ENCODE data around the gene TGFBR2. TPM values are rescaled to one million over a fixed set of nuclear protein-coding genes. Genes with fewer than 3 reads are reported as not detected.

The TGFBR2 gene
- polyA plus RNA-seq, 4 donors, result 6.0 to 77.5 (median 31.9) TPM

DNA sequence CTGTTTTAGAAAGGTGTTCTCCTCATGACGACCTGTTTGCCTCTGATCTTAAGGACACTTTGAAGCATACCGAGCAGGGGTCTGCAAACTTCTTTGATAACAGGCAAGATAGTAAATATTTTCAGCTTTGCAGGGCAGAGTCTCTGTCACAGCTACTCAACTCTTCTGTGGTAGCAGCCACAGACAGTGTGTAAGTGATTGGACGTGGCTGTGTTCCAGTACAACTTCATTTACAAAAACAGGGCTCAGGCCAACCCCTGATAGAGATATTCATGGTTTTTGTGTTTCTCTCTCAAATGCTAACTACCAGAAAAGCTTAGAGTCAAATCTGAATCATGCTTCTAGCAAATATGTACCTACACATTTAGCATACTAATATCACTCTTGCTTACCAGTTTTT, 51.5 kb downstream of the TGFBR2 start:
- Histone ChIP-seq H3K4me1 (ENCODE audit: control insufficient read depth in 3 of 3, insufficient read depth in 2 of 3, low read depth in 1 of 3, low read length in 2 of 3) (peaks cover 0 to 41% (median 13%) of the 10 kb centered on the region in 3 donors), H3K9me3 (ENCODE audit: control insufficient read depth in 2 of 2, insufficient read depth in 1 of 2, low read depth in 1 of 2, low read length in 1 of 2) (no peaks in the 10 kb centered on the region), H3K36me3 (ENCODE audit: control insufficient read depth in 3 of 3, insufficient read depth in 2 of 3, low read depth in 1 of 3, low read length in 3 of 3) (peaks cover 3 to 23% (median 5%) of the 10 kb centered on the region in 3 donors), H3K4me3 (ENCODE audit: low read depth in 1 of 3, low read length in 3 of 3) (no peak overlapping the region), H3K27ac (ENCODE audit: low read depth in 1 of 3, low read length in 2 of 3) (peak overlapping the region in 2 of 3 donors; percentile 15 to 76), H3K27me3 (ENCODE audit: control insufficient read depth in 3 of 3, insufficient read depth in 3 of 3, low read length in 3 of 3) (no peaks in the 10 kb centered on the region)
- no peak for FAIRE-seq
- 35 to 68% (median 54%) methylated on average over 3 of the region's 3 CpGs for WGBS, 3 donors
- DNase-seq, result no peak

DNA sequence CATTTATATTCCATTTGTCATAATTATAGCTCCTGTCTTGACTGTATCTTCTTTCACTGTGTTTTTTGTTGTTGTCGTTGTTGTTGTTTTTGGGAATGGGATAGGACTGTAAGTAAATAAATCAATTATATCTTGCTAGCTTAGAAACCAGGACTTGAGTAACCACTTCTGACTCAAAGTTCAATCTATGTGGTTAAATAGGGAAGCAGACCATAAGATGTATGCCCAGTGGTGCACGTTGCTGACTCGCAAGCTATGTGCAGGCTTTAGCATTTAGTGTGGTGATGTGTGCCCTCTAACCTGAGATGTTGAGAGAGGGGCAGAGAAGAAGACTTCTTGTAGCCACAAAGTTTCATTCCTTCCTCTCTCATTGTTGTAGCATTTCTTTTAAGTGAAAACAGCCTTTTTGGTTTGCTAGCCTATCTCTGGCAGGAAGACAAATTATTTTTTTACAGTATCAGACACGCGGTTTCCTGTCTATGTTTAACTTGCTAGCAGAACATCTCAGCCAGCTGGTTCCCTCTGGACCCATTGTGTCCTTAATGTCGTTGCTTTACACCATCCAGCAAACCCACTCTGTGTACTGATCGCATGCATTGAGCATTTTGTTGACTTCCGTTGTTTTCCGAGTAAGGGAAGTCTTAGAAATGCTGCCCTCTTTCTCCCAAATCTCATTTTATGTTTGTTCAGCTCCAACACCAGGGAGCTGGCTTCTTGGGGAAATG, 52.1 kb downstream of the TGFBR2 start:
- DNase-seq (peak in 1 of 2 donors; percentile 56), FAIRE-seq (no peak)
- Histone ChIP-seq H3K4me3 (ENCODE audit: low read depth in 1 of 3, low read length in 3 of 3) (no peak overlapping the region), H3K27ac (ENCODE audit: low read depth in 1 of 3, low read length in 2 of 3) (peak overlapping the region; percentile 15 to 67 (median 54)), H3K9me3 (ENCODE audit: control insufficient read depth in 2 of 2, insufficient read depth in 1 of 2, low read depth in 1 of 2, low read length in 1 of 2) (no peaks in the 10 kb centered on the region), H3K4me1 (ENCODE audit: control insufficient read depth in 3 of 3, insufficient read depth in 2 of 3, low read depth in 1 of 3, low read length in 2 of 3) (peaks cover 0 to 41% (median 13%) of the 10 kb centered on the region in 3 donors), H3K27me3 (ENCODE audit: control insufficient read depth in 3 of 3, insufficient read depth in 3 of 3, low read length in 3 of 3) (no peaks in the 10 kb centered on the region), H3K36me3 (ENCODE audit: control insufficient read depth in 3 of 3, insufficient read depth in 2 of 3, low read depth in 1 of 3, low read length in 3 of 3) (peaks cover 3 to 23% (median 5%) of the 10 kb centered on the region in 3 donors)
- 36 to 76% (median 51%) methylated on average over 9 of the region's 9 CpGs for WGBS, 3 donors

- Histone ChIP-seq H3K4me3 (ENCODE audit: low read depth in 1 of 3, low read length in 3 of 3) (no peak overlapping the region), H3K4me1 (ENCODE audit: control insufficient read depth in 3 of 3, insufficient read depth in 2 of 3, low read depth in 1 of 3, low read length in 2 of 3) (peaks cover 0 to 40% (median 13%) of the 10 kb centered on the region in 3 donors), H3K36me3 (ENCODE audit: control insufficient read depth in 3 of 3, insufficient read depth in 2 of 3, low read depth in 1 of 3, low read length in 3 of 3) (peaks cover 3 to 21% (median 3%) of the 10 kb centered on the region in 3 donors), H3K27ac (ENCODE audit: low read depth in 1 of 3, low read length in 2 of 3) (peak overlapping the region; percentile 8 to 67 (median 10)), H3K9me3 (ENCODE audit: control insufficient read depth in 2 of 2, insufficient read depth in 1 of 2, low read depth in 1 of 2, low read length in 1 of 2) (no peaks in the 10 kb centered on the region), H3K27me3 (ENCODE audit: control insufficient read depth in 3 of 3, insufficient read depth in 3 of 3, low read length in 3 of 3) (no peaks in the 10 kb centered on the region)
- DNase-seq (no peak), FAIRE-seq (no peak)
- WGBS, 3 donors, result 75 to 87% (median 85%) methylated on average over 7 of the region's 7 CpGs
Measured at GRCh38 chr3:30659270-30660130, 53.1 kb downstream of the TGFBR2 start.

DNA sequence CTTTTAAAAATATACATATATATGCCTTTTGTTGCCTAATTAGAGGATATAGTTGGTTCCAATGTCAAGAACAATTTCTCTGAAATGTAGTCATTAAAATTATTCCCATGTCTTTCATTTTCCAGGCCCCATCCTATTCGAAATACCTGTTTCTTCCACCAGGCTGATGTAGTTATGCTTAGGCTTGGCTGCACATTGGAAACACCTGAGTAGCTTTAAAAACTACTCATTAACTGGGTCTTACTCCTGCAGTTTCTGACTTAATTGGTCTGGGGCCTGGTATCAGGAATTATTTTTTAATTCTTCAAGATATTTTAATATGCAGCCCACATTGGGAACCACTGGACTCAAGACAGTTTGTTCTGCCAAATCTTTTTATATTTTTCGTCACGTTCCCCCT, 53.7 kb downstream of the TGFBR2 start:
- peaks cover 0 to 40% (median 13%) of the 10 kb centered on the region in 3 donors for H3K4me1 ChIP-seq (ENCODE audit: control insufficient read depth in 3 of 3, insufficient read depth in 2 of 3, low read depth in 1 of 3, low read length in 2 of 3)
- DNase-seq (no peak), FAIRE-seq (no peak)
- H3K27ac ChIP-seq (ENCODE audit: low read depth in 1 of 3, low read length in 2 of 3), result peak overlapping the region in 1 of 3 donors; percentile 63
- WGBS, 3 donors, result 90 to 92% (median 91%) methylated on average over 3 of the region's 3 CpGs
- no peaks in the 10 kb centered on the region for H3K27me3 ChIP-seq (ENCODE audit: control insufficient read depth in 3 of 3, insufficient read depth in 3 of 3, low read length in 3 of 3)
- H3K9me3 ChIP-seq (ENCODE audit: control insufficient read depth in 2 of 2, insufficient read depth in 1 of 2, low read depth in 1 of 2, low read length in 1 of 2), result no peaks in the 10 kb centered on the region
- no peak overlapping the region for H3K4me3 ChIP-seq (ENCODE audit: low read depth in 1 of 3, low read length in 3 of 3)
- H3K36me3 ChIP-seq (ENCODE audit: control insufficient read depth in 3 of 3, insufficient read depth in 2 of 3, low read depth in 1 of 3, low read length in 3 of 3), result peaks cover 3 to 20% (median 3%) of the 10 kb centered on the region in 3 donors

DNA sequence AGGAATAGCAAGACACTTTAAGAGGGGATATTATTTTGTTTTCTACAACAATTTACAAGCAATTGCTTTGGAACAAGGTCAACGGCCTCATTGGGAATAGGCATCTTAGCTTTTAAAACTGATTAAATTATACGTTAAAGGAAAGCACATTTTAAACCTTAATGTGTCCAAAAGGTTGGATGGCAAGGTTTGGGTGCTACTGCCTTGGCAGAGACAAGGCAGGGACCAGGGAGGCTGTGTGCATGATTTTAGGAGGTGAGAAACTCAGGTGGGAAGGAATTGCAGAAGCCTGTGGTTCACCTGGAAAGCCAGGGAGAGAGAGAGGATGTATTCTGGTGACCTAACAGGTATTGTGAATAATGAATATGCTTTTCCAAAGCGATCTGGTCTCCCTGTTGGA, 54.3 kb downstream of the TGFBR2 start:
- DNase-seq (no peak), FAIRE-seq (no peak)
- Histone ChIP-seq H3K4me3 (ENCODE audit: low read depth in 1 of 3, low read length in 3 of 3) (no peak overlapping the region), H3K27ac (ENCODE audit: low read depth in 1 of 3, low read length in 2 of 3) (peak overlapping the region in 1 of 3 donors; percentile 48), H3K27me3 (ENCODE audit: control insufficient read depth in 3 of 3, insufficient read depth in 3 of 3, low read length in 3 of 3) (no peaks in the 10 kb centered on the region), H3K4me1 (ENCODE audit: control insufficient read depth in 3 of 3, insufficient read depth in 2 of 3, low read depth in 1 of 3, low read length in 2 of 3) (peaks cover 0 to 41% (median 13%) of the 10 kb centered on the region in 3 donors), H3K36me3 (ENCODE audit: control insufficient read depth in 3 of 3, insufficient read depth in 2 of 3, low read depth in 1 of 3, low read length in 3 of 3) (peaks cover 3 to 21% (median 3%) of the 10 kb centered on the region in 3 donors), H3K9me3 (ENCODE audit: control insufficient read depth in 2 of 2, insufficient read depth in 1 of 2, low read depth in 1 of 2, low read length in 1 of 2) (no peaks in the 10 kb centered on the region)
- WGBS, 3 donors, result 90 to 92% (median 92%) methylated on average over 3 of the region's 3 CpGs

DNA sequence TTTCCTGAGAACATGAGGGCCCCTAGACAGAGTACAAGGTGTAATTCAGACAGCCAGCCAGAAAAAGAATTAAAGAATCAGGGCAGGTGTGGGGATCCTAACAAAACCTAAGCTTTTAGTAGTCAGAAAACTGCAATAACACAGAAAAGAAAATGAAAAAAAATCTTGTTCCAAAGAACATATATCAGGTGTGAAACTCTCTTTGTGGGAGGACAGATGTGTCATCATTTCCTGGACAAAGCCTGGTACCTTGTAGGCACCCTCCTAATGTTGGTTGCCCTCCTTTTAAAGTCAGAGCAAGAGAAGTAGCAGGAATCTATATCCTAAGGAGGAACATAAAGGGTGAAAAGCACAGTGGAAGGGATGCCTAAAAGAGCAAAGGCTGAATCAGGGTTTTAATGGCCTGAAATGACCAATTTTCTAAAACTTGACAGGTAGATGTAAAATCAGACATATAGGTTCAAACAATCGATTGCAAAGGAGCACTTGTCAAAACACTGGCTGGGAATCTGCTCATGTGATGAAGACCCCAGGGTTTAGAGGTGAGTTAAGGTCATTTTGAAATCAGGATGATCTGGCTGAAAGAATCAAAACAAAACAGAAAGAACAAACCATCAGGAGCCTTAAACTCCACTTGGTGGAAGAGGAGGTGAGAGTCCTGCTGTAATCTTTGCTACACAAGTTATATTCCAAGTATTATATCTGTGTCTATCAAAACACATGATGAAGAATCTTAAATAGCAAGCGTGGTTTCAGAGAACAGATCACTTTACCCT, 54.9 kb downstream of the TGFBR2 start:
- no peak overlapping the region for H3K4me3 ChIP-seq (ENCODE audit: low read depth in 1 of 3, low read length in 3 of 3)
- H3K27me3 ChIP-seq (ENCODE audit: control insufficient read depth in 3 of 3, insufficient read depth in 3 of 3, low read length in 3 of 3), result no peaks in the 10 kb centered on the region
- H3K27ac ChIP-seq (ENCODE audit: low read depth in 1 of 3, low read length in 2 of 3), result peak overlapping the region in 1 of 3 donors; percentile 48
- peaks cover 0 to 36% (median 13%) of the 10 kb centered on the region in 3 donors for H3K4me1 ChIP-seq (ENCODE audit: control insufficient read depth in 3 of 3, insufficient read depth in 2 of 3, low read depth in 1 of 3, low read length in 2 of 3)
- peaks cover 3 to 19% (median 3%) of the 10 kb centered on the region in 3 donors for H3K36me3 ChIP-seq (ENCODE audit: control insufficient read depth in 3 of 3, insufficient read depth in 2 of 3, low read depth in 1 of 3, low read length in 3 of 3)
- FAIRE-seq (no peak), DNase-seq (no peak)
- H3K9me3 ChIP-seq (ENCODE audit: control insufficient read depth in 2 of 2, insufficient read depth in 1 of 2, low read depth in 1 of 2, low read length in 1 of 2), result no peaks in the 10 kb centered on the region
- WGBS, 3 donors, result 83 to 88% (median 85%) methylated on average over 2 of the region's 2 CpGs

DNA sequence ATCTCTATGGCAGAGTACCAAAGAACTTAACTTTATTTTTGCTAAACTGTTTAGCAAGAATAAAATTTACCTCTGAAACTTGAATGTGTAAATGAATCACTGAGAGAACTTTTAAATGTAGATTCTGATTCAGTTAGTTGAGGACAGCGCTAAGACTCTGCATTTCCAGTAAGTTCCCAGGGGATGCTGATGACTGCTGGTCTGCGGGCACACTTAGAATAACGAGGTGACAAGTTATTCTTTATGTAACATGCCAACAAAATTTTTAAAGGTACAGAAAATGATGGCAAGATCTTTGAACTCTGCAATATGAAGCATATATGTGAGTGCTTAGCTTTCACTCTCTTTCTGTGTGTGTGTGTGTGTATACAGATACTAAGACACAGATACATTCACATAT, 56.4 kb downstream of the TGFBR2 start:
- no peaks in the 10 kb centered on the region for H3K27me3 ChIP-seq (ENCODE audit: control insufficient read depth in 3 of 3, insufficient read depth in 3 of 3, low read length in 3 of 3)
- H3K9me3 ChIP-seq (ENCODE audit: control insufficient read depth in 2 of 2, insufficient read depth in 1 of 2, low read depth in 1 of 2, low read length in 1 of 2), result no peaks in the 10 kb centered on the region
- WGBS, 3 donors, result 68 to 85% (median 72%) methylated on average over 3 of the region's 3 CpGs
- no peak overlapping the region for H3K4me3 ChIP-seq (ENCODE audit: low read depth in 1 of 3, low read length in 3 of 3)
- DNase-seq (no peak), FAIRE-seq (no peak)
- H3K4me1 ChIP-seq (ENCODE audit: control insufficient read depth in 3 of 3, insufficient read depth in 2 of 3, low read depth in 1 of 3, low read length in 2 of 3), result peaks cover 0 to 29% (median 16%) of the 10 kb centered on the region in 3 donors
- H3K36me3 ChIP-seq (ENCODE audit: control insufficient read depth in 3 of 3, insufficient read depth in 2 of 3, low read depth in 1 of 3, low read length in 3 of 3), result peaks cover 0 to 10% (median 3%) of the 10 kb centered on the region in 3 donors
- H3K27ac ChIP-seq (ENCODE audit: low read depth in 1 of 3, low read length in 2 of 3), result no peak overlapping the region

Measured in small intestine (tissue), 7 donors.